NCI-H2107 treated with DMSO at 0.1 percent for 48 hours (cell line): Measurements from ENCODE around the gene CASR.
"Not testable (repeated sequence)": the region's sequence is repeated elsewhere in the genome, so short reads cannot be mapped to it uniquely, and the experiment has no call there.

Experiments
- DNase-seq: peaks from one replicate; lab custom pipeline; 2025; ENCODE audit not compliant: unreplicated experiment; lab: John Stamatoyannopoulos, UW

CASR gene, protein sequence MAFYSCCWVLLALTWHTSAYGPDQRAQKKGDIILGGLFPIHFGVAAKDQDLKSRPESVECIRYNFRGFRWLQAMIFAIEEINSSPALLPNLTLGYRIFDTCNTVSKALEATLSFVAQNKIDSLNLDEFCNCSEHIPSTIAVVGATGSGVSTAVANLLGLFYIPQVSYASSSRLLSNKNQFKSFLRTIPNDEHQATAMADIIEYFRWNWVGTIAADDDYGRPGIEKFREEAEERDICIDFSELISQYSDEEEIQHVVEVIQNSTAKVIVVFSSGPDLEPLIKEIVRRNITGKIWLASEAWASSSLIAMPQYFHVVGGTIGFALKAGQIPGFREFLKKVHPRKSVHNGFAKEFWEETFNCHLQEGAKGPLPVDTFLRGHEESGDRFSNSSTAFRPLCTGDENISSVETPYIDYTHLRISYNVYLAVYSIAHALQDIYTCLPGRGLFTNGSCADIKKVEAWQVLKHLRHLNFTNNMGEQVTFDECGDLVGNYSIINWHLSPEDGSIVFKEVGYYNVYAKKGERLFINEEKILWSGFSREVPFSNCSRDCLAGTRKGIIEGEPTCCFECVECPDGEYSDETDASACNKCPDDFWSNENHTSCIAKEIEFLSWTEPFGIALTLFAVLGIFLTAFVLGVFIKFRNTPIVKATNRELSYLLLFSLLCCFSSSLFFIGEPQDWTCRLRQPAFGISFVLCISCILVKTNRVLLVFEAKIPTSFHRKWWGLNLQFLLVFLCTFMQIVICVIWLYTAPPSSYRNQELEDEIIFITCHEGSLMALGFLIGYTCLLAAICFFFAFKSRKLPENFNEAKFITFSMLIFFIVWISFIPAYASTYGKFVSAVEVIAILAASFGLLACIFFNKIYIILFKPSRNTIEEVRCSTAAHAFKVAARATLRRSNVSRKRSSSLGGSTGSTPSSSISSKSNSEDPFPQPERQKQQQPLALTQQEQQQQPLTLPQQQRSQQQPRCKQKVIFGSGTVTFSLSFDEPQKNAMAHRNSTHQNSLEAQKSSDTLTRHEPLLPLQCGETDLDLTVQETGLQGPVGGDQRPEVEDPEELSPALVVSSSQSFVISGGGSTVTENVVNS

DNA sequence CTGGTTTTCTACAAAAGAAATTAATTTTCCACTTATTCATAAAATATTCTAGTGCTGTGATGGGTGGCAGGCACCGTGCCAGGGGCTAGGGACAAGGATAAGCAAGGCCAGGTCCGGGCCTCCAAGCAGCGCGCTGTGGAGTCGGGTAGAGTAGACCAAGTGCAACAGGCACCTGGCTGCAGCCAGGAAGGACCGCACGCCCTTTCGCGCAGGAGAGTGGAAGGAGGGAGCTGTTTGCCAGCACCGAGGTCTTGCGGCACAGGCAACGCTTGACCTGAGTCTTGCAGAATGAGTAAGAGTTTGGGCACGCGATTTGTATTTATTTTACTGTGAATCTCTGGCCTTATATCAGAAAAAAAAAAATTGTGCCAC lies at the start of gene CASR:
CASR (plus strand) TSS at position 148 of the 372 bp plus-strand sequence. CDS start 70,522 bp downstream, outside the sequence.
- no peak for DNase-seq

DNA sequence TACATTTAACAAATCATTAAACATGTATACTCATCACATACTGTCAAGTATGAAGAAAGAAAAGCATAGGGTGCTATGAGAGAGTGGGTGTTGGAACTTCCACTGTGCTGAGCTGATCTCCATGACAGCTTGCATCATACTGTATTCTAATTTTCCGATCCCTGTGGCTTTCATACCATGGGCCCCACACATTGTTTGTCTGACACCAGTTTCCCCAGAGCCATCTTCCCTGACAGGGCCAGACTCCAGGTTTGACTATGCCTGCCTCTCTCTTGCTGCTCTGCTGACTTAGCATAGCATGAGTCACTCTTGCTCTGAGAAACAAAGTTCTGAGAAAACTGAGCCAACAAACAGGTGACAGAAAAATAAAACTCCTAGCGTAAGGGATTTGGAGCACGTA lies 37.0 kb upstream of the CASR start:
- no peak for DNase-seq

DNA sequence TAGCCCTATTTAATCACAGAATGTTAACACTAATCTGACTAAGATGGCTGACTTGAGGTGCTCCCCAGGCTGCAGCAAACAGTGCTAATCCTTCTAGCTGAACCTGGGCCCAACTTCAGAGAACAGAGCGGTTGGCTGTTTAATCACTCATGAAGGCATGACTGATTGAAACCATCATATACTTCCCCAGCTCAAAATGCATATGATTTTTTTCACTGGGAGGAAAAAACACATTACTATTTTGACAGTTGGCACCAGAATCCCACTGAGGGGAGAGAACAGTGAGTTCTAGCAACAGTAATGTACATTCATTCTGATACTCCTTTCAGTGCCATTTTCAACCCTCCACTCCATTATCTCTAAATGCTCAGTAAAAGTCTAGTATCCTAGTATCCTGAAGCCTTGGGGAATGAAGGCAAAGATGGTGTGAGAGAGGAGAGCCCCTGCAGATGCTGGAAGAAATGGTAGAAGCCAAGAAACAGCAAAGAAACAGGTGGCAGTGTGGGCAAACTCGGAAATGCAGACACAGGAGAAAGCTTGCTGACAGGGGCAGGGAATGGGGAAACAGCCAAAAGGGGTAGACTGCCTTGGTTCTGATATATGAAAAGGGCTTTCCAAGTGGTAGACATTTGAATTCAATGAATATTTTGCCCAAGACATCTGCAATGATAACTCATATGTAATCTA lies 34.4 kb upstream of the CASR start:
- no peak for DNase-seq

DNA sequence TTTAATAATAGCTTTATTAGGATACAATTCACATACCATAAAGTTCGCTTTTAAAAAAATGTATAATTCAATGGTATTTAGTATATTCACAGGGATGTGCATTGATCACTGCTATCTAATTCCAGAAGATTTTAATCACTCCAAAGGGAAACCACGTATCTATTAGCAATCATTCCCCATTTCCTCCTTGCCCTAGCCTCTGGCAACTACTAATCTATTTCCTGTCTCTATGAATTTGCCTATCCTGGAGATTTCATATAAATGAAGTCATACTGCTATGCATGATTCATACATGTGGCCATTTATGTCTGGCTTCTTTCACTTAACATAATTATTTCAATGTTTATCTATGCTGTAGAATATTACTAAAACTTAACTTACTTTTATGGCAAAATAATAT lies 32.0 kb upstream of the CASR start:
- no peak for DNase-seq

DNA sequence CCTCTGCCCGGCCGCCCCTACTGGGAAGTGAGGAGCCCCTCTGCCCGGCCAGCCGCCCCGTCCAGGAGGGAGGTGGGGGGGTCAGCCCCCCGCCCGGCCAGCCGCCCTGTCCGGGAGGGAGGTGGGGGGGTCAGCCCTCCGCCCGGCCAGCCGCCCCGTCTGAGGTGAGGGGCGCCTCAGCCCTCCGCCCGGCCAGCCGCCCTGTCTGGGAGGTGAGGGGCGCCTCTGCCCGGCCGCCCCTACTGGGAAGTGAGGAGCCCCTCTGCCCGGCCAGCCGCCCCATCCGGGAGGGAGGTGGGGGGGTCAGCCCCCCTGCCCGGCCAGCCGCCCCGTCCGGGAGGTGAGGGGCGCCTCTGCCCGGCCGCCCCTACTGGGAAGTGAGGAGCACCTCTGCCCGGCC lies 18.5 kb upstream of the CASR start:
- DNase-seq: not testable (repeated sequence)

DNA sequence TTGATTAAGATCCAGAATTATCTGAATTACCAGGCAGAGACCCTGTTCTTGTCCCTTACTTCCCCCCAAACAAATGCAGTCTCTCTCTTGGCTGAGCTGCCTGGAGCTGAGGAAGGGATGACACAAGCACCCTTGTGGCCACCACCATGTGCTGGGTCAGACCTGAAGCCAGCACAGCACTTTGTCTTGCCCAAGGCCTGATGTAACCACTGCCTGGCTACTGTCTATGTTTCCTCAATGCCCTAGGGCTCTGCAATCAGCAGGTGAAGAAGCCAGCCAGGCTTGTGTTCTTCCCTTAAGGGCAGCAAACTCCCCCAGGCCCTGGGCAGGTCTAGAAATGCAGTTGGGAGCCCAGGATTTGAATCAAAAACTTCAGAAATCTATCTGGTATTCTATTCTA lies 15.8 kb upstream of the CASR start:
- no peak for DNase-seq

DNA sequence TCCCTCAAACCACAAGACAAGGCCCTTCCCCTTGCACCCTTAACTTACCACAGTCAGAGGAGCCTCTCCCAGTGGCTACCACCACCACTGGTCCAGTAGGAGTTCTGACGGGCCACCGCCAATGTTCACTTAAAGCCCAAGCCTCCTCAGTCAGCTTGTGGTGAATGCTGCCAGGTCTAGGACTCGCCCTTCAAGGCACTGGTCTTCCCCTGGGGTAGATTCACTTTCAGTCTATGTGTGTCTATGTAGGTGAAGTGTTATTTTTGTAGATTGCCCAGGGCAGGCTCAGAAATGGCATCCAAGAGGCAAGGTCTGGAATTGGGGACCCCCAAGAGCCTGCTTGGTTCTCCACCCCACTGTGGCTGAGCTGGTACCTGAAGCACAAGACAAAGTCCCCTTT lies 15.4 kb upstream of the CASR start:
- no peak for DNase-seq

DNA sequence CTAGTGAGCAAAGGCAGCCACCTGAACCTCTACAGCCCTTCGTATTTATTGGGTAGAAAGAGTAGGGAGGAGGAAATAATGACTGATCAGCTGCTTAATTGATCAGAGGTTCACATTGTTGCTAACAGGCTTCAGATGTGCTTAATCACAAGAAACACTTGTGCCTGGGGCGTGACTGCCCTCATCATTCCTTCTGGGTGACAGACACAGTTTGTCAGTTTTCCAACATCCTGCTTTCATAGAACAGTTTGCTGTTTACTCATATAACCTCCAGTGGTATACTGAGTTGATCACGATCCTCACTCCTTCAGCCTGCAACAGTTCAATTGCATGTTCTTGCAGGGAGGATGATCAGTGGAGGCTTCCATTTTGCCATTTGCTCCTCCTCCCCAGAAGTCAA lies 13.6 kb upstream of the CASR start:
- no peak for DNase-seq

DNA sequence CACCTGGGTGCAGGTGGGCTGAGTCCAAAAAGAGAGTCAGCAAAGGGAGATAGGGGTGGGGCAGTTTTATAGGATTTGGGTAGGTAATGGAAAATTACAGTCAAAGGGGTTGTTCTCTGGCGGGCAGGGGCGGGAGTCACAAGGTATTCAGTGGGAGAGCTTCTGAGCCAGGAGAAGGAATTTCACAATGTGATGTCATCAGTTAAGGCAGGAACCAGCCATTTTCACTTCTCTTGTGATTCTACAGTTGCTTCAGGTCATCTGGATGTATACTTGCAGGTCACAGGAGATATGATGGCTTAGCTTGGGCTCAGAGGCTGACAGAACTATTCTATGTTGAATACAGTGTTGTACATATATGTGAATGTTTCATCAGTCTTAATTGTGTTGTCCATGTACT lies 12.1 kb upstream of the CASR start:
- DNase-seq: not testable (repeated sequence)

DNA sequence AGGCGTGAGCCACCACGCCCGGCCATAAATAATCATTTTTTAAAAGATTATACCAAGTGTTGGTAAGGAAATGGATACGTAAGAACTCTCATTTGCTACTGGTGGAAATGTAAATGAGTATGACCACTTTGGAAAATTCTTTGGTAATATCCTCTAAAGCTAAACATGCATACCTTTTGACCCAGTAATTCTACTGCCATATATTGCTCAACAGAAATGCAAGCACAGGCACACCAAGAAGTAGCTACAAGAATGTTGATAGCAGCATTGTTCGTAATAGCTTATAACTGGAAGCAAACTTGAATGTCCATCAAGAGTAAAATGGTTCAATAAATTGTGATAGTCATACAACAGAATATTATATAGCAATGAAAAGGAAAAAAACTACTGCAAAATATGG lies 4.8 kb upstream of the CASR start:
- no peak for DNase-seq

DNA sequence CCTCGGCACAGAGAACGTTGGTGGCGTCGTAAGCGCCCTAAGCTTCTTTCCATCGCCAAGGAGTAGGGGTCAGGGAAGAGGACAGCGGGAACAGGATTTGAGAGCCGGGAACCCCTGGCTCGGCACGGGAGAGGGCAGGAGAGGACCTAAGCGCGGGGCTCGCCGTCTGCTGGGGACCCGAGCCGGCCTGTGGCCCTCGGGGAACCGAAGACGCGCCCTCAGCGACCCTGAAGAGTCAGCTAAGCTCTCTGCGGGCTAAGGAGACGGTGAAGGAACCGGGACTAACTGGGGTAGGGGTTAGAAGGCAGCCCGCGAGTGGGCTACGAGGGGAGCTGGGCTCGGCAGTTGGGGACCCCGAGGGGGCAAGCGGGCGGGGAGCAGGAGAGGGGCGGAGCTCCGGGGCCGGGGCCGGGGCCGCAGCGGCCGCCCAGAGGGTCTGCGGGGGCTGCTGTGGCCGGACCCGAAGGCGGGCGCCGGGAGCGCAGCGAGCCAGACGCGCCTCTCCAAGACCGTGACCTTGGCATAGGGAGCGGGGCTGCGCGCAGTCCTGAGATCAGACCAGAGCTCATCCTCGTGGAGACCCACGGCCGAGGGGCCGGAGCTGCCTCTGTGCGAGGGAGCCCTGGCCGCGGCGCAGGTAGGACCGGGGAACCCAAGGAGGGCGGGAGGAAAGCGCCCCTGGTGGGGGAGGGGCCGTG lies 574 bp downstream of the CASR start:
- no peak for DNase-seq

DNA sequence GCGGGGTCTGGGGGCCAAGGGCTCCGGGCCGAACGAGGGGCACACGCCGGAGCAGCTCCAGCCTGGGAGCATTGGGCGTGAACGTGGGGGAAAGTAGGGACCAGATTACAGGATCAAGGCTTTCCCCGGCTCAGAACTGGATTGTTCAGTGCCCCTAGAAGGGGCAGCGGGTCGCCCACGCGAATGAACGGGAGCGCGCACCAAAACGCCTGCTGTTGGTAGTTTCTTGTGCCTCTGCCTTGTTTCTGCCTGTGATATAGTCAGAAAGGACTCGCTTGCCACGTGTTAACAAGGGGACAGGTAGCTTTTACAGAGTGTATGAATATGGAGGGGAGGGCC lies 1.1 kb downstream of the CASR start:
- DNase-seq: no peak

DNA sequence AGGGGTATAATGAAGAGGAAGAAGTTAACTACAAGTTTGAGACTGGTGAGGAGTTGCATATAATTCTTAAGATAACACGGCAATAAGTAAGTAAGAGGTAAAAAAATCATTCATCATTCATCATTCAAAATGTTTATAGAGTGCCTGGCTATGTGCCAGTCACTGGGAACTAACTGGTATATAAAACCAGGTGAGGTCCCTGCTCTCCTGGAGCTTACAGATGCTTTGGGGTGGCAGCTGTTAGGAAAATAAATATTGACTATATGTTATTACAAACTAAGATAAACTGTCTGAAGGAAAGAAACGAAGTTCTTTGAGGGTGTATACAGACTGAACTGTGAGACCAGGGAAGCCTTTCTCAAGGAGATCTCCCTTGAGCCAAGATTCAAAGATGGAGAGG lies 2.9 kb downstream of the CASR start:
- DNase-seq: no peak

DNA sequence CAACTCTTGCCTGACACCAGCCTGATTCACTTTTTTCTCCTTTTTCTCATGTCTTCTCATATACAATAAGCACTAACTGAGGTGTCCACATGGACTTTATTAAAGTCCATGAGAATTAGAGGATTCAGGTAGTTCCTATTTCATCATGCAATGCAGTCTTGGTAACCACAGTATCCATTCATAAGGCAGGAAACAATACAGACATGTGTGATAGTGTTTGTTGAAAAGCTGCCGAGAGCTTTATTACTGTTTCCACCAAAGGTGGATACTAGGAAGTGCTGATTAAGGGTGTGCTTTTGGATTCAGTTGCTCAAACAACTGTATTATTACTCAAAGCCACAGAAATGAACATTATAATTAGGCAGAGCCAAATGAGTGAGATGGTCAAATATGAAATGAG lies 5.3 kb downstream of the CASR start:
- no peak for DNase-seq

DNA sequence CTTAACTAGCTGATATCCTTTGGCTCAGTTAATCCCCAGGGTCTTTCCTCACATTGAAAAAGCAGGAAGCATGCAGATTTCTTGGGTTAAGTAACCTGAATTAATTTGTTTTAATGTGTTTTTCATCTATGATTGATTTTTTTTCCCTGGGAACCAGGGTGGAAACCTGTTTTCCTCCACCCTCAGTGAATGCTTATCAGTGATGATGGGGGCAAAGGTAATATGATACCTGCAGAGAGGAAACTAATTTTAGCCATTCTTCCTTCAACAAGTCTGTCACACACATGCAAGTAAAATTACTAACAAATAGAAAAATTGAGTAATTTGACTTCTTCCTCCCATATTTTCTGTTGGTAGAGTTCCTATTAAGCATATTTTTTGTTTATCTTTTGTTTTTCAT lies 5.9 kb downstream of the CASR start:
- DNase-seq: no peak

DNA sequence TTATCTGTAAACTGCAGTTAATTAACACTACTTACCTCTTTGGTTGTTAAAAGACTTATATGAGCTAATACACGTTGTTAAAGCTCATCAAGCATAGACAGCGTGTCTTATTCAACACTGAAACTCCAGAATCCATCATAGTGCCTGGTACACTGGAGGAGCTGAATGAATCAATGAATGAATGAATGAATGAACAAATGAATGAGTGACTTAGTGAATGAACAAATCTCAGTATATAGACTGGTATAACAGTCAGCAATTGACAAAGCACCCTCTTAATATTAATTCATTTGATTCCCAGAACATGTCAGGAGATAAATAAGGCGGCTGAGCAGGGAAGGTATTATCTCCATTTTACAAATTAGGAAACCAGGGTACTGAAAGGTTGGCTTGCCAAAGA lies 7.1 kb downstream of the CASR start:
- DNase-seq: no peak

DNA sequence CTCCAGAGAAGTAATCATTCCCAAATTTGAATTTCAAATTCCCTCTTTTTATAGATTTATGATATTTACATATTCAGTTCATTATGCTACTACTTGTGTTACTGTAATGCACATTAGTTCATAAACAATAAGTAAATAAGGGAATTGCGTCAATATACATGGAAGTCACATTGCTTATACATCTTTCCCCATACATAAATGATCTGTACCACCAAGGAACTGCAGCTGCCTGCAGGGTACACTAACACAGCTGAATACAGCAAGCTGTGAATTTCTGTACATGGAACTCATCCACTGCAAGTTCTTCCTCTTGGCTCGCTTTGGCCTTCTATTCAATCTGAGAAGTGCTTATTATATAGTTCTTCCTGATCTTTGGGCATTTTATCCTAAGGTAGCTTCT lies 15.5 kb downstream of the CASR start:
- DNase-seq: no peak

DNA sequence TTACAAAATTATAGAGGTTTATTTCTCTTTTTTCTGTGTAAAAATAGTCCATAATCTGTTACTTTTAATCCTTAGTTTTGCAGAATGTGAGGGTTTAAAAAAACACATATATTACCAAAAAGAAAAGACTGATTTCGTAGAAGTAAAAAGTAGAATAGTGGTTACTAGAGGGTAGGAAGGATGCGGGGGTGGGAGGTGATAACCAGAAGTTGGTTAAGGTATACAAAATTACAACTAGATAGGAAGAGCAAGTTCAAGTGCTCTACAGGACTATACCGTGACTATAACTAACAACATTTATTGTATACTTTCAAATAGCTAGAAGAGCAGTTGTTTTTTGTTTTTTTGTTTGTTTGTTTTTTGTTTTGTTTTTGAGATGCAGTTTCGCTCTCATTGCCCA lies 16.1 kb downstream of the CASR start:
- no peak for DNase-seq

DNA sequence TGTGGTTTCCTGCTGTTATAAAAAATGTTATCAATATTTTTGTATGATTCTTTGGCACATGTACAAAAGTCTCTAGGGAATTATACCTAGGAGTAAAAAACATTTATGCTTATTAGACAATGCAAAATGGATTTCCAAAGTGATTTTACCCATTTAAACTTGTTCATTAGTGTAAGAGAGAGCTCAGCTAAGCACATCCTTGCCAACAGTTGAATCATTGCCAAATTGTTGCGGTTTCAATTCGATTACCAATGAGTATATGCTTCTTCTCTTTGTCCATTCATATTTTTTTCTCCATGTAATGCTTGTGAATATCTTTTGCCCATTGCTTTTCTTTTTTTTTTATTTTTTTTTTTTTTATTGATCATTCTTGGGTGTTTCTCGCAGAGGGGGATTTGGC lies 17.2 kb downstream of the CASR start:
- DNase-seq: peak; percentile 47

DNA sequence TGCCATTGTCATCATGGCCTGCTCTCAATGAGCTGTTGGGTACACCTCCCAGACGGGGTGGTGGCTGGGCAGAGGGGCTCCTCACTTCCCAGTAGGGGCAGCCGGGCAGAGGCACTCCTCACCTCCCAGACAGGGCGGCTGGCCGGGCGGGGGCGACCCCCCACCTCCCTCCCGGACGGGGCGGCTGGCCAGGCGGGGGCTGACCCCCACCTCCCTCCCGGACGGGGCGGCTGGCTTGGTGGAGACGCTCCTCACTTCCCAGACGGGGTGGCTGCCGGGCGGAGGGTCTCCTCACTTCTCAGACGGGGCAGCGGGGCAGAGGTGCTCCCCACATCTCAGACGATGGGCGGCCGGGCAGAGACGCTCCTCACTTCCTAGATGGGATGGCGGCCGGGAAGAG lies 18.0 kb downstream of the CASR start:
- not testable (repeated sequence) for DNase-seq

DNA sequence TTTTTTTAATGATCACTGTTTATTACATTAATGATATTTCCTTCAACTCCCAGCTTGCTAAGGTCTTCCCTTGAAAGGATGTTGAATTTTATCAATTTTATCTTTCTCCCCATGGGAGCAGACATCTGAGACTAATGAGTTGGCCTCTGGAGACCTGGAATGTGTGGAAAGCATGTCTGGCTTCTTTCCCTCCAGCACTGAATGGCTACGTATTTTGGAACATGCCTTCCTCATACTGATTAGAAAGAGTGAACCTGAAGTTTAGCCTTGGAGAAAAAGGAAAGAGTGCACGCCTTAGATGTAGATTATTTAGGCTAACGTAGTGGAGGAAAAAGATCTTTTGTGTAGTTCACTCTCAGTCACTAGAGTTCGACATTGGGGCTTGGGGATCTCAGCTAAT lies 25.1 kb downstream of the CASR start:
- no peak for DNase-seq
